WTC11 (cell line): Measurements from ENCODE around the gene KCNH8. TPM values are rescaled to one million over a fixed set of nuclear protein-coding genes. Genes with fewer than 3 reads are reported as not detected.
A peak's percentile ranks its signal among the peaks of the same experiment; 100 is the strongest.

Experiments used
- ATAC-seq: fragments of 200-7000 bp; cut with Tn5 transposase; 2 replicates; pipeline ENCODE4 v1.10.0; 2021; ENCODE audit warnings: mild to moderate bottlenecking, moderate library complexity
- CTCF ChIA-PET: fragments of 300-600 bp; sonication (Branson Sonifier 250); formaldehyde crosslinking; loops from one replicate; lab custom pipeline; 2021; ENCODE audit warnings: antibody characterized with exemption; lab: Charles Lee
- POLR2A ChIA-PET: fragments of 350-600 bp; sonication (Branson Sonifier 250); formaldehyde crosslinking; loops from one replicate; lab custom pipeline; 2021; ENCODE audit warnings: antibody characterized with exemption; lab: Charles Lee
- DNase-seq: peaks from one replicate; pipeline ENCODE4 v3.0.0; 2021; ENCODE audit warnings: low spot score
- H3K27ac Mint-ChIP-seq: 2 replicates; pipeline ENCODE4 v1.8.0; 2021; ENCODE audit warnings: mixed read lengths
- H3K27me3 Mint-ChIP-seq: 2 replicates; pipeline ENCODE4 v1.8.0; 2021; ENCODE audit warnings: low read depth, mild to moderate bottlenecking, moderate library complexity, mixed read lengths
- H3K36me3 Mint-ChIP-seq: 2 replicates; pipeline ENCODE4 v1.8.0; 2021; ENCODE audit warnings: mixed read lengths
- H3K4me1 Mint-ChIP-seq: 2 replicates; pipeline ENCODE4 v1.8.0; 2022; ENCODE audit warnings: mixed read lengths
- H3K4me3 Mint-ChIP-seq: 2 replicates; pipeline ENCODE4 v1.8.0; 2021; ENCODE audit warnings: mild to moderate bottlenecking, moderate library complexity, mixed read lengths
- H3K9me3 Mint-ChIP-seq: 2 replicates; pipeline ENCODE4 v1.8.0; 2021; ENCODE audit warnings: mixed read lengths
- AFF4 ChIP-seq: sonication (generic); formaldehyde crosslinking; IDR thresholded peaks from 2 replicates; pipeline ENCODE4 v1.8.1; 2023; ENCODE audit warnings: mild to moderate bottlenecking, missing genetic modification reagents, borderline replicate concordance
- AR ChIP-seq: fragments of 250-450 bp; sonication (Bioruptor Pico); IDR thresholded peaks from 2 replicates; pipeline ENCODE4 v1.9.0; 2021; ENCODE audit warnings: mild to moderate bottlenecking
- ATF3 ChIP-seq: sonication (generic); formaldehyde crosslinking; conservative IDR thresholded peaks from 2 replicates; pipeline ENCODE4 v1.8.1; 2022; ENCODE audit warnings: mild to moderate bottlenecking, missing genetic modification reagents
- ELF4 ChIP-seq: sonication (generic); formaldehyde crosslinking; IDR thresholded peaks from 2 replicates; pipeline ENCODE4 v1.8.1; 2022; ENCODE audit warnings: low read depth, mild to moderate bottlenecking, moderate library complexity, missing genetic modification reagents
- GRHL2 ChIP-seq: fragments of 250-450 bp; sonication (Bioruptor Pico); IDR thresholded peaks from 2 replicates; pipeline ENCODE4 v1.8.0; 2022; ENCODE audit warnings: mild to moderate bottlenecking, moderate library complexity; ENCODE audit not compliant: insufficient replicate concordance, severe bottlenecking
- IRF1 ChIP-seq: sonication (generic); formaldehyde crosslinking; IDR thresholded peaks from 2 replicates; pipeline ENCODE4 v1.8.0; 2023; ENCODE audit warnings: missing genetic modification reagents
- MYBL2 ChIP-seq: sonication (generic); formaldehyde crosslinking; IDR thresholded peaks from 2 replicates; pipeline ENCODE4 v1.8.1; 2023; ENCODE audit warnings: mild to moderate bottlenecking, moderate library complexity, missing genetic modification reagents
- NFYB ChIP-seq: sonication (generic); formaldehyde crosslinking; conservative IDR thresholded peaks from 2 replicates; pipeline ENCODE4 v1.8.0; 2022; ENCODE audit warnings: low read depth, missing genetic modification reagents
- PRDM15 ChIP-seq: sonication (generic); formaldehyde crosslinking; IDR thresholded peaks from 2 replicates; pipeline ENCODE4 v1.8.0; 2022; ENCODE audit warnings: missing genetic modification reagents
- PREB ChIP-seq: sonication (generic); formaldehyde crosslinking; IDR thresholded peaks from 2 replicates; pipeline ENCODE4 v1.8.1; 2022; ENCODE audit warnings: mild to moderate bottlenecking, missing genetic modification reagents, moderate library complexity, borderline replicate concordance
- SMAD4 ChIP-seq: sonication (generic); formaldehyde crosslinking; IDR thresholded peaks from 2 replicates; pipeline ENCODE4 v1.8.0; 2022; ENCODE audit warnings: mild to moderate bottlenecking, missing genetic modification reagents
- TEAD4 ChIP-seq: sonication (generic); formaldehyde crosslinking; IDR thresholded peaks from 2 replicates; pipeline ENCODE4 v1.8.0; 2022; ENCODE audit warnings: mild to moderate bottlenecking, missing genetic modification reagents
- USF1 ChIP-seq: sonication (generic); formaldehyde crosslinking; IDR thresholded peaks from 2 replicates; pipeline ENCODE4 v1.8.0; 2022; ENCODE audit warnings: mild to moderate bottlenecking, missing genetic modification reagents
- ZMAT4 ChIP-seq: fragments of 250-450 bp; sonication (Bioruptor Pico); IDR thresholded peaks from 2 replicates; pipeline ENCODE4 v1.9.0; 2021; ENCODE audit warnings: mild to moderate bottlenecking
- ZNF263 ChIP-seq: sonication (generic); formaldehyde crosslinking; IDR thresholded peaks from 2 replicates; pipeline ENCODE4 v1.8.1; 2022; ENCODE audit warnings: low read depth, mild to moderate bottlenecking, moderate library complexity, missing genetic modification reagents
- ZNF396 ChIP-seq: fragments of 250-450 bp; sonication (Bioruptor Pico); IDR thresholded peaks from 2 replicates; pipeline ENCODE4 v1.8.0; 2021; ENCODE audit warnings: mild to moderate bottlenecking, moderate library complexity, borderline replicate concordance
- ZSCAN18 ChIP-seq: fragments of 250-450 bp; sonication (Bioruptor Pico); IDR thresholded peaks from 2 replicates; pipeline ENCODE4 v2.1.2; 2022; ENCODE audit warnings: mild to moderate bottlenecking, moderate library complexity
- total RNA-seq: library from RNA; stranded (reverse); gene quantifications from 3 replicates; pipeline ENCODE4 v1.2.3, GENCODE V29; 2021

Gene KCNH8
- total RNA-seq, 1 experiment from 2014 or later: 2.8 TPM

- DNase-seq: no peak
- Mint-ChIP-seq H3K36me3 (no peaks in the 10 kb centered on the region), H3K4me3 (no peak overlapping the region), H3K4me1 (peaks cover 22% of the 10 kb centered on the region), H3K27me3 (no peaks in the 10 kb centered on the region), H3K27ac (no peak overlapping the region), H3K9me3 (no peaks in the 10 kb centered on the region)
- TF ChIP-seq ZSCAN18 (CRISPR knock-in tag) (no peak), NFYB (no peak), ELF4 (CRISPR knock-in tag) (no peak), AFF4 (CRISPR knock-in tag) (no peak), ATF3 (CRISPR knock-in tag) (no peak), AR (CRISPR knock-in tag) (no peak), MYBL2 (no peak), SMAD4 (CRISPR knock-in tag) (no peak), ZNF263 (CRISPR knock-in tag) (no peak), PRDM15 (no peak), IRF1 (CRISPR knock-in tag) (no peak)
- POLR2A ChIA-PET: no interaction called here
- CTCF ChIA-PET: interaction anchor here (0.5 kb wide), 1 partner anchor 658 kb away, joined by 4 read pairs; no protein-coding TSS in a partner anchor
- peak; percentile 67 for ATAC-seq
These were observed 78.2 kb downstream of the KCNH8 start for GRCh38 chr3:19226479-19226878.

- ChIA-PET CTCF (no interaction called here), POLR2A (no interaction called here)
- no peak for ATAC-seq
- Mint-ChIP-seq H3K27ac (no peak overlapping the region), H3K36me3 (no peaks in the 10 kb centered on the region), H3K4me1 (peaks cover 13% of the 10 kb centered on the region), H3K27me3 (no peaks in the 10 kb centered on the region), H3K9me3 (no peaks in the 10 kb centered on the region), H3K4me3 (no peak overlapping the region)
- DNase-seq: no peak
- no peak for TF ChIP-seq ATF3 (CRISPR knock-in tag)
- no peak for TF ChIP-seq GRHL2
- no peak for TF ChIP-seq ZNF396
- no peak for TF ChIP-seq USF1 (CRISPR knock-in tag)
- no peak for TF ChIP-seq PREB (CRISPR knock-in tag)
- no peak for TF ChIP-seq TEAD4 (CRISPR knock-in tag)
- TF ChIP-seq ZMAT4: no peak
These were observed 79.9 kb downstream of the KCNH8 start for GRCh38 chr3:19228167-19228566.
